Panc1 (cell line): Measurements from ENCODE around the gene TTLL12. TPM values are rescaled to one million over a fixed set of nuclear protein-coding genes. Genes with fewer than 3 reads are reported as not detected.

Experiments used
- ATAC-seq: fragments of 200-7000 bp; cut with Tn5 transposase; 2 replicates; pipeline ENCODE4 v1.9.1; 2020; ENCODE audit warnings: mild to moderate bottlenecking, moderate library complexity
- BruUV-seq: library from RNA; stranded (reverse); fragments of 400-500 nt; replicated peaks from 2 replicates; lab custom pipeline; 2021; lab: Mats Ljungman, UMichigan
- CTCF ChIA-PET: fragments of 300-600 bp; sonication (Branson Sonifier 250); formaldehyde crosslinking; loops from one replicate; lab custom pipeline; 2022; ENCODE audit warnings: antibody characterized with exemption; lab: Charles Lee
- POLR2A ChIA-PET: fragments of 300-600 bp; sonication (Branson Sonifier 250); formaldehyde crosslinking; loops from one replicate; lab custom pipeline; 2022; ENCODE audit warnings: antibody characterized with exemption; lab: Charles Lee
- DNase-seq: peaks from one replicate; pipeline ENCODE4 v3.0.0-alpha.2; 2010; ENCODE audit warnings: low read depth, low spot score
- H3K27ac ChIP-seq: 2 replicates; pipeline ENCODE4 v1.5.1; 2011; ENCODE audit warnings: mild to moderate bottlenecking, low read length, inconsistent platforms
- H3K27me3 ChIP-seq: fragments of 200-500 bp; sonication (Bioruptor generic); 2 replicates; pipeline ENCODE4 v1.6.0; 2014; ENCODE audit warnings: low read length, inconsistent platforms; ENCODE audit not compliant: control insufficient read depth, insufficient read depth
- H3K36me3 ChIP-seq: fragments of 200-500 bp; sonication (Bioruptor generic); 2 replicates; pipeline ENCODE4 v1.5.1; 2014; ENCODE audit warnings: inconsistent platforms, mild to moderate bottlenecking, low read length, moderate library complexity; ENCODE audit not compliant: control insufficient read depth, insufficient read depth
- H3K4me1 ChIP-seq: 2 replicates; pipeline ENCODE4 v1.5.1; 2011; ENCODE audit warnings: inconsistent platforms, mild to moderate bottlenecking, low read length, moderate library complexity; ENCODE audit not compliant: control insufficient read depth, insufficient read depth
- H3K4me3 ChIP-seq, 2 experiments: 2 replicates each; pipeline ENCODE4 v1.5.1; 2011 to 2012; ENCODE audit warnings: low read depth in 2 of 2, low read length in 2 of 2, mild to moderate bottlenecking in 2 of 2, inconsistent platforms in 1 of 2, moderate library complexity in 1 of 2
- H3K9me3 ChIP-seq: fragments of 200-500 bp; sonication (Bioruptor generic); 2 replicates; pipeline ENCODE4 v1.5.1; 2014; ENCODE audit warnings: low read depth, mild to moderate bottlenecking, inconsistent platforms, low read length, moderate library complexity; ENCODE audit not compliant: control insufficient read depth, insufficient read depth
- POLR2AphosphoS5 ChIP-seq: IDR thresholded peaks from 2 replicates; pipeline ENCODE4 v1.6.1; 2012; ENCODE audit warnings: mild to moderate bottlenecking, low read depth, low read length, moderate library complexity
- REST ChIP-seq, 2 experiments: IDR thresholded peaks; 2 replicates each; pipeline ENCODE4 v1.6.1; 2011 to 2012; ENCODE audit warnings: low read depth in 2 of 2, control low read depth in 1 of 2, low read length in 1 of 2, mild to moderate bottlenecking in 1 of 2, moderate library complexity in 1 of 2; ENCODE audit not compliant: insufficient read depth in 1 of 2
- SIN3A ChIP-seq: IDR thresholded peaks from 2 replicates; pipeline ENCODE4 v1.6.1; 2012; ENCODE audit warnings: low read depth, mild to moderate bottlenecking, low read length, moderate library complexity, borderline replicate concordance; ENCODE audit not compliant: insufficient read depth
- TCF7L2 ChIP-seq: IDR thresholded peaks from 2 replicates; pipeline ENCODE4 v1.6.1; 2011; ENCODE audit warnings: mild to moderate bottlenecking, low read depth, low read length, inconsistent platforms
- in situ Hi-C: cut with HindIII; loops from 2 replicates; pipeline ENCODE4 v1.10.0; 2016; ENCODE audit warnings: low sequenced_read_pairs, low pct_unique_long_range_greater_than_20kb
- intact Hi-C: fragments of 100-400 bp; cut with micrococcal nuclease; formaldehyde crosslinking; loops from one replicate; pipeline ENCODE4 v1.10.0; 2022; ENCODE audit not compliant: unreplicated experiment
- total RNA-seq: library from RNA; stranded (reverse); gene quantifications from one replicate; pipeline ENCODE4 v1.2.1, GENCODE V29; 2021; ENCODE audit not compliant: unreplicated experiment
- TF ChIP-seq, protein P1 (sequence below): fragments of 450-650 bp; IDR thresholded peaks from 2 replicates; pipeline ENCODE4 v1.5.1; 2017; ENCODE audit warnings: mild to moderate bottlenecking

The TTLL12 gene
- total RNA-seq, 1 experiment from 2014 or later = 26.3 TPM

DNA sequence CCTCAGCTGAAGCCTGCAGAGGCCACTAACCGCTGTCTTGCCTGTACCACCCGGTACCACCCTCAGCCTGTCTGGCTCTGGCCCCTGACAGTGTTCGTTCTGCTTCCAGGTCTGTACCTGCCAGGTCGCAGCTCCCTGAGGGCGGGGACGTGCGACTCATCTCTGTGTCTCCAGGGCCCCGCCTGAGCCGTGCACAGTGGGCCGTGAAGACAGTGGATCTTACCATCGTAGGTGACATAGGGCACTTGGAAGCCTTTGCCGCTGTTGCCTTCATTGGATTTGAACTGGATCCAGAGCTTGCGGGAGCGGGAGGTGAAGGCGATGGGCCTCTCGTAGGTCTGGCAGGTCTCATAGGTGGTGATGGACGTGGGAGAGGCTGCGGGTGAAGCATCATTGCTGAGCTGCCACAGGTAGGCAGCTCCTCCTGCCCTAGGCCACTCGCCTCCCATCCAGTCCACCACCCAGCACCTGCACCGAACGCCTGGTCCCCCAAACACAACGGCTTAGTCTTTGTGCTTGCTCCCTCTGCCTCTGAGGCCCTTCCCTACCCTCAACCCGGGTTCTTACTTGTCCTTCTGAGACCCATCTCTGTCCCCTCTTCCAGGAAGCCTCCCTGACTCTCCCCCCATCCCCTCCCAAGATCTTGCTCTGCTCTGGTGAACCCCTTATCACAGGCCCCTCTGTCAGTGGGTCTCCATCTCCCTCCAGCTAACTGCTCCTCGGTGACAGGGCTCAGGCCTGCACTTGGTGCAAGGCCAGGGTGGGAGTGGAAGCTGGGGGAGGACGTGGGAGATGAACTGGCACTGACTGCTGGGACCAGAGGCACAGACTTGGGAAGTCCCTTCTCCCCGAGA lies 21.1 kb upstream of the TTLL12 start:
- Histone ChIP-seq H3K36me3 (no peaks in the 10 kb centered on the region), H3K27ac (no peak overlapping the region), H3K27me3 (no peaks in the 10 kb centered on the region), H3K4me1 (no peaks in the 10 kb centered on the region), H3K4me3 (no peak overlapping the region), H3K9me3 (no peaks in the 10 kb centered on the region)
- DNase-seq = no peak
- BruUV-seq = no TSS peak
- ATAC-seq = no peak
- ChIA-PET POLR2A (interaction anchor here (0.5 to 0.6 kb wide), 2 partner anchors 531 to 646 kb away, joined by 4 to 10 read pairs; no protein-coding TSS in a partner anchor), CTCF (no interaction called here)
- intact Hi-C loops (no loop called here), in situ Hi-C loops (no loop called here)
- TF ChIP-seq TCF7L2 = no peak

DNA sequence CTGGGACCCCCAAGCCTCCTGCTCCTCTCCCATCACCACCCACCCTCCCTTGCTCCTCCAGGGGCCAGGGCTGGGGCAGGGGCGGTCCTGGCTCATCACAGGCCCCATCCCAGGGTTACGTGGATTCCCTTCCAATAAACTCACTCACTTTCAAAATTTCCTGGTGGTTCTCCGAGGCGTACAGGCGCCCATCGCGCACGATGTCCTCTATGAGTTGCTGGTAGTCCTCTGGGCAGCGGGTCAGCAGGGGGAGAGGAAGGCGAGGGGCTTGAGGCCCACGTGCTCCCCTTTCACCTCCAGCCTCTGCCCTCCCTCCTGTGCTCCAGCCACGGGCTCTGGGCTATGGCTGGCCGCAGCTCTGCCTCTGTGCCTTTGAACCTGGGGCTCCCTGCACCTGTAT lies 20.5 kb upstream of the TTLL12 start:
- DNase-seq = no peak

More for the DNA sequence above, 20.5 kb upstream of the TTLL12 start:
- BruUV-seq = no TSS peak
- Histone ChIP-seq H3K36me3 (no peaks in the 10 kb centered on the region), H3K9me3 (no peaks in the 10 kb centered on the region), H3K4me1 (no peaks in the 10 kb centered on the region), H3K27me3 (no peaks in the 10 kb centered on the region), H3K27ac (no peak overlapping the region), H3K4me3 (no peak overlapping the region)
- TF ChIP-seq TCF7L2 (no peak), POLR2AphosphoS5 (no peak), SIN3A (no peak), REST (IDR thresholded peaks at IDR 0.05; ENCODE audit: insufficient read depth in 1 of 2, low read depth in 2 of 2, low read length in 1 of 2) (no peak)
- TF ChIP-seq, protein P1, sequence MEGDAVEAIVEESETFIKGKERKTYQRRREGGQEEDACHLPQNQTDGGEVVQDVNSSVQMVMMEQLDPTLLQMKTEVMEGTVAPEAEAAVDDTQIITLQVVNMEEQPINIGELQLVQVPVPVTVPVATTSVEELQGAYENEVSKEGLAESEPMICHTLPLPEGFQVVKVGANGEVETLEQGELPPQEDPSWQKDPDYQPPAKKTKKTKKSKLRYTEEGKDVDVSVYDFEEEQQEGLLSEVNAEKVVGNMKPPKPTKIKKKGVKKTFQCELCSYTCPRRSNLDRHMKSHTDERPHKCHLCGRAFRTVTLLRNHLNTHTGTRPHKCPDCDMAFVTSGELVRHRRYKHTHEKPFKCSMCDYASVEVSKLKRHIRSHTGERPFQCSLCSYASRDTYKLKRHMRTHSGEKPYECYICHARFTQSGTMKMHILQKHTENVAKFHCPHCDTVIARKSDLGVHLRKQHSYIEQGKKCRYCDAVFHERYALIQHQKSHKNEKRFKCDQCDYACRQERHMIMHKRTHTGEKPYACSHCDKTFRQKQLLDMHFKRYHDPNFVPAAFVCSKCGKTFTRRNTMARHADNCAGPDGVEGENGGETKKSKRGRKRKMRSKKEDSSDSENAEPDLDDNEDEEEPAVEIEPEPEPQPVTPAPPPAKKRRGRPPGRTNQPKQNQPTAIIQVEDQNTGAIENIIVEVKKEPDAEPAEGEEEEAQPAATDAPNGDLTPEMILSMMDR = no peak
- ATAC-seq = no peak; the same call in 1 of the 2 replicates
- POLR2A ChIA-PET = no interaction called here
- CTCF ChIA-PET = no interaction called here
- in situ Hi-C loops (no loop called here), intact Hi-C loops (no loop called here)
